Glutamatergic neuron (in vitro differentiated cells): Measurements from ENCODE around the gene TMEM33. TPM values are rescaled to one million over a fixed set of nuclear protein-coding genes. Genes with fewer than 3 reads are reported as not detected.

Experiments used
- DNase-seq: peaks from one replicate; pipeline ENCODE4 v3.0.0; 2022
- H3K27ac Mint-ChIP-seq: one replicate; pipeline ENCODE4 v1.8.0; 2020; ENCODE audit warnings: mild to moderate bottlenecking, mixed read lengths, inconsistent platforms; ENCODE audit not compliant: unreplicated experiment
- H3K27me3 Mint-ChIP-seq: one replicate; pipeline ENCODE4 v1.8.0; 2020; ENCODE audit warnings: mild to moderate bottlenecking, moderate library complexity, mixed read lengths, inconsistent platforms; ENCODE audit not compliant: unreplicated experiment
- H3K36me3 Mint-ChIP-seq: one replicate; pipeline ENCODE4 v1.8.0; 2020; ENCODE audit warnings: mild to moderate bottlenecking, mixed read lengths, inconsistent platforms; ENCODE audit not compliant: unreplicated experiment
- H3K4me1 Mint-ChIP-seq: one replicate; pipeline ENCODE4 v1.8.0; 2020; ENCODE audit warnings: mild to moderate bottlenecking, low read depth, mixed read lengths, inconsistent platforms; ENCODE audit not compliant: unreplicated experiment
- H3K4me3 Mint-ChIP-seq: one replicate; pipeline ENCODE4 v1.8.0; 2020; ENCODE audit warnings: mild to moderate bottlenecking, mixed read lengths, inconsistent platforms; ENCODE audit not compliant: unreplicated experiment
- H3K9me3 Mint-ChIP-seq: one replicate; pipeline ENCODE4 v1.8.0; 2020; ENCODE audit warnings: mild to moderate bottlenecking, moderate library complexity, mixed read lengths, inconsistent platforms; ENCODE audit not compliant: unreplicated experiment
- total RNA-seq: library from RNA; stranded (reverse); fragmentation: NEBNext Ultra II Directional; extraction: Animal tissue kit (Norgen Biotek cat#: 25700); gene quantifications from one replicate; pipeline ENCODE4 v1.2.1, GENCODE V29; 2021; ENCODE audit not compliant: unreplicated experiment
- TF ChIP-seq, protein P1 (sequence below): fragments of 200-600 bp; sonication (generic); IDR thresholded peaks from one replicate; pipeline ENCODE4 v1.5.0; 2021; ENCODE audit not compliant: partially characterized antibody, unreplicated experiment

Gene TMEM33
- total RNA-seq, 1 donor from 2014 or later: 88.8 TPM

DNA sequence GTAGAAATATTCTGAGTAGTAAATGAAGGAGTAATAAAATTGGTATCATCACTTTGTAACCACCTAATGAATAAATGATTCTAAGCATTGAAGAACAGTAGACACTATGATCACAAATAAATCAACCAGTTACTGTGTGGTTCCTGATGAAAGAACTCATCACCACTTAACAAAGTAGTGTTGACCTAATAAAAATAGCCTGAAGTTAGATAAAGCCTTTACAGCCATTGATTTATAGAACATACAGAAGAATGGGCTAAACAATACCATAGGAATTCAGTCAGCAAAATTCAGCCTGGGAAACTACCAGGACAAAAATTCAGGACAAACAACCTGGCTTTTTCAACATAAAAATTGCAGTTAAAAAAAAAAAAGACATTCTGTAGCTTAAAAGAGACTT is 64.1 kb downstream of the TMEM33 start:
- H3K9me3 Mint-ChIP-seq: no peaks in the 10 kb centered on the region
- TF ChIP-seq, protein P1, sequence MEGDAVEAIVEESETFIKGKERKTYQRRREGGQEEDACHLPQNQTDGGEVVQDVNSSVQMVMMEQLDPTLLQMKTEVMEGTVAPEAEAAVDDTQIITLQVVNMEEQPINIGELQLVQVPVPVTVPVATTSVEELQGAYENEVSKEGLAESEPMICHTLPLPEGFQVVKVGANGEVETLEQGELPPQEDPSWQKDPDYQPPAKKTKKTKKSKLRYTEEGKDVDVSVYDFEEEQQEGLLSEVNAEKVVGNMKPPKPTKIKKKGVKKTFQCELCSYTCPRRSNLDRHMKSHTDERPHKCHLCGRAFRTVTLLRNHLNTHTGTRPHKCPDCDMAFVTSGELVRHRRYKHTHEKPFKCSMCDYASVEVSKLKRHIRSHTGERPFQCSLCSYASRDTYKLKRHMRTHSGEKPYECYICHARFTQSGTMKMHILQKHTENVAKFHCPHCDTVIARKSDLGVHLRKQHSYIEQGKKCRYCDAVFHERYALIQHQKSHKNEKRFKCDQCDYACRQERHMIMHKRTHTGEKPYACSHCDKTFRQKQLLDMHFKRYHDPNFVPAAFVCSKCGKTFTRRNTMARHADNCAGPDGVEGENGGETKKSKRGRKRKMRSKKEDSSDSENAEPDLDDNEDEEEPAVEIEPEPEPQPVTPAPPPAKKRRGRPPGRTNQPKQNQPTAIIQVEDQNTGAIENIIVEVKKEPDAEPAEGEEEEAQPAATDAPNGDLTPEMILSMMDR: no peak
- H3K4me3 Mint-ChIP-seq: no peak overlapping the region
- no peak overlapping the region for H3K27ac Mint-ChIP-seq
- H3K4me1 Mint-ChIP-seq: no peaks in the 10 kb centered on the region
- H3K36me3 Mint-ChIP-seq: no peaks in the 10 kb centered on the region
- no peak for DNase-seq
- H3K27me3 Mint-ChIP-seq: no peaks in the 10 kb centered on the region

DNA sequence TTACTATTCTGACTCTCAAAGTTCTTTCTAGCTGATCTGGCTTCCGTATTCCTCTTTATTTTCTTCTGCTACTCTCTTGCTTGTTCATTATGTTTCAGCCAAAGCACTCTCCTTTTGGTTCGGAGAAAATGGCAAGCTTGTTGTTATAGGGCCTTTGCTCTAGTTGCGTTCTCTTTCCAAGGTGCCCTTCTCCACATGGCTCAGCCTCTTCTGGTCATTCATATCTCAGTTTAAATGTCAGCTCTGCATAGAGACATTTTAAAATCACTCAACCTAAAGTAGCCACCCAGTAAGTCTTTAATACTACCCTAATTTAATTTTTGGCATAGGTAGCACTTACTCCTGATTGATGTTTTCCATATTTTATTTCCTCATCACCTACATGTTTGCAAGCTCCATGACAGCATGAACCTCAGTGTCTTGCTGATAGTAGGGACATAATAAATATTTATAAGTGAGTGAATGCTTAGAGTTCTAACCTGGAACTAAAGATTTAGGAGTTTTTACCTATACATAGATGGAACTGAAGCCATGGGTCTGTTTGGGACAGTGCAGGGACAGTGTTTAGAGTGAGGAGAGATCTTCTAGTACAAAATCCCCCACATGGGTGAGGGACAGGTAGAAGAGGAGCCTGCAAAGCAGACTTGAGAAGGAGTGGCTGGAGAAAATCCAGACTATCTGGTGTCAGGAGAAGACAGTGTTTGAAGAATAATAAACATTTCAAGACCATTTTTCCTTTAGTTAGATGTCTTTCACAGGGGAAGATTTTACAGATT is 73.0 kb downstream of the TMEM33 start:
- Mint-ChIP-seq H3K27me3 (no peaks in the 10 kb centered on the region), H3K9me3 (no peaks in the 10 kb centered on the region), H3K4me1 (no peaks in the 10 kb centered on the region), H3K4me3 (no peak overlapping the region), H3K27ac (no peak overlapping the region), H3K36me3 (peaks cover 3% of the 10 kb centered on the region)
- no peak for DNase-seq
- TF ChIP-seq, protein P1: no peak

Other genes starting within 250 kb of the TMEM33 start
- 101 TPM for gene PHOX2B, start 186.7 kb upstream of the TMEM33 start, total RNA-seq
- 0.17 TPM for gene DCAF4L1, start 46.3 kb downstream of the TMEM33 start, total RNA-seq
- 70.2 TPM for gene SLC30A9, start 55.1 kb downstream of the TMEM33 start, total RNA-seq
- 2.1 TPM for gene BEND4, start 217.2 kb downstream of the TMEM33 start, total RNA-seq